C4-2B (cell line): ENCODE data around the gene GNPTG.

Source experiments
- CTCF ChIP-seq: fragments of 450-650 bp; conservative IDR thresholded peaks from 2 replicates; pipeline ENCODE4 v1.5.1; 2017; ENCODE audit warnings: mild to moderate bottlenecking
- ZFX ChIP-seq: fragments of 450-650 bp; IDR thresholded peaks from 2 replicates; pipeline ENCODE4 v1.6.1; 2017

- TF ChIP-seq CTCF (no peak), ZFX (no peak)
Measured at GRCh38 chr16:1341495-1342420, 10.0 kb upstream of the GNPTG start.
